Neuronal stem cell (in vitro differentiated cells): ENCODE data around the gene MYOZ1.
"Not testable (repeated sequence)": the region's sequence is repeated elsewhere in the genome, so short reads cannot be mapped to it uniquely, and the experiment has no call there.

ENCODE experiments used
- DNase-seq: peaks from one replicate; pipeline ENCODE4 v3.0.0-alpha.2; 2013; ENCODE audit warnings: low spot score
- H2AFZ ChIP-seq: one replicate; pipeline ENCODE4 v1.6.1; 2013; ENCODE audit warnings: mild to moderate bottlenecking, low read length, inconsistent platforms
- H2AK5ac ChIP-seq: 2 replicates; pipeline ENCODE4 v1.6.1; 2013; ENCODE audit warnings: low read depth, mild to moderate bottlenecking, inconsistent platforms, low read length, moderate library complexity, mixed read lengths
- H2BK120ac ChIP-seq: 2 replicates; pipeline ENCODE4 v1.6.1; 2013; ENCODE audit warnings: low read depth, mild to moderate bottlenecking, inconsistent platforms, low read length, moderate library complexity, mixed read lengths
- H2BK12ac ChIP-seq: one replicate; pipeline ENCODE4 v1.6.1; 2013; ENCODE audit warnings: low read length, inconsistent platforms
- H2BK15ac ChIP-seq: 2 replicates; pipeline ENCODE4 v1.6.1; 2013; ENCODE audit warnings: mild to moderate bottlenecking, low read length, inconsistent platforms, mixed read lengths
- H2BK5ac ChIP-seq: one replicate; pipeline ENCODE4 v1.6.1; 2013; ENCODE audit warnings: inconsistent platforms, mild to moderate bottlenecking, low read length, moderate library complexity
- H3K14ac ChIP-seq: one replicate; pipeline ENCODE4 v1.6.1; 2013; ENCODE audit warnings: low read length, inconsistent platforms
- H3K18ac ChIP-seq: 2 replicates; pipeline ENCODE4 v1.6.1; 2013; ENCODE audit warnings: low read length, inconsistent platforms
- H3K23ac ChIP-seq: 2 replicates; pipeline ENCODE4 v1.6.1; 2013; ENCODE audit warnings: low read depth, mild to moderate bottlenecking, mixed read lengths, low read length, inconsistent platforms; ENCODE audit not compliant: poor library complexity
- H3K27ac ChIP-seq: replicated peaks from 3 replicates; pipeline ENCODE4 v1.5.1; 2013; ENCODE audit warnings: low read length, inconsistent platforms
- H3K27me3 ChIP-seq, 3 experiments: 2 replicates each; pipeline ENCODE4 v1.6.1; 2013; ENCODE audit warnings: low read length in 3 of 3, mild to moderate bottlenecking in 2 of 3, inconsistent platforms in 1 of 3, low read depth in 1 of 3, mixed read lengths in 1 of 3, moderate library complexity in 1 of 3; ENCODE audit not compliant: control insufficient read depth in 3 of 3, insufficient read depth in 3 of 3
- H3K36me3 ChIP-seq, 2 donors: replicated peaks in 1 of 2; 2 replicates each; pipeline ENCODE4 v1.6.1; 2013; ENCODE audit warnings: low read length in 2 of 2; ENCODE audit not compliant: control insufficient read depth in 2 of 2, insufficient read depth in 2 of 2
- H3K4ac ChIP-seq: 2 replicates; pipeline ENCODE4 v1.6.1; 2013; ENCODE audit warnings: inconsistent platforms, mild to moderate bottlenecking, low read length, moderate library complexity
- H3K4me1 ChIP-seq, 2 donors: 1 replicate in 1 of 2; 2 replicates in 1 of 2; pipeline ENCODE4 v1.6.1; 2013; ENCODE audit warnings: low read length in 2 of 2, low read depth in 1 of 2; ENCODE audit not compliant: control insufficient read depth in 2 of 2, insufficient read depth in 1 of 2
- H3K4me2 ChIP-seq: one replicate; pipeline ENCODE4 v1.6.1; 2013; ENCODE audit warnings: mild to moderate bottlenecking, low read length, inconsistent platforms; ENCODE audit not compliant: insufficient read depth, poor library complexity, severe bottlenecking
- H3K4me3 ChIP-seq, 2 donors: 2 replicates each; pipeline ENCODE4 v1.5.1; 2013; ENCODE audit warnings: low read length in 2 of 2, mild to moderate bottlenecking in 2 of 2, inconsistent platforms in 1 of 2, moderate library complexity in 1 of 2
- H3K79me1 ChIP-seq: one replicate; pipeline ENCODE4 v1.6.1; 2013; ENCODE audit warnings: low read depth, mild to moderate bottlenecking, inconsistent platforms, low read length, moderate library complexity
- H3K9ac ChIP-seq: one replicate; pipeline ENCODE4 v1.6.1; 2013; ENCODE audit warnings: mild to moderate bottlenecking, low read depth, low read length, inconsistent platforms; ENCODE audit not compliant: poor library complexity
- H3K9me3 ChIP-seq, 2 donors: replicated peaks in 1 of 2; 2 replicates each; pipeline versions ENCODE3 to v1.6.1; 2013; ENCODE audit warnings: low read length in 2 of 2, mild to moderate bottlenecking in 2 of 2, inconsistent platforms in 1 of 2, low read depth in 1 of 2, mixed read lengths in 1 of 2, moderate library complexity in 1 of 2; ENCODE audit not compliant: control insufficient read depth in 2 of 2, insufficient read depth in 1 of 2
- H4K8ac ChIP-seq: one replicate; pipeline ENCODE4 v1.6.1; 2013; ENCODE audit warnings: low read depth, mild to moderate bottlenecking, inconsistent platforms, low read length, moderate library complexity
- H4K91ac ChIP-seq: one replicate; pipeline ENCODE4 v1.6.1; 2013; ENCODE audit warnings: low read length, low read depth, mild to moderate bottlenecking, inconsistent platforms; ENCODE audit not compliant: poor library complexity
- WGBS, 2 donors: extraction: QIAGEN DNeasy Blood & Tissue Kit; methylation state at CpG; one replicate each; pipeline ENCODE4 v1.1.7; 2013; ENCODE audit warnings: missing lambda C conversion rate in 2 of 2, mixed read lengths in 1 of 2; ENCODE audit not compliant: insufficient read length in 2 of 2, insufficient replicate concordance in 1 of 2; ENCODE audit errors: extremely low coverage in 2 of 2; 5-methylcytosine and 5-hydroxymethylcytosine counted together

The MYOZ1 gene

DNA sequence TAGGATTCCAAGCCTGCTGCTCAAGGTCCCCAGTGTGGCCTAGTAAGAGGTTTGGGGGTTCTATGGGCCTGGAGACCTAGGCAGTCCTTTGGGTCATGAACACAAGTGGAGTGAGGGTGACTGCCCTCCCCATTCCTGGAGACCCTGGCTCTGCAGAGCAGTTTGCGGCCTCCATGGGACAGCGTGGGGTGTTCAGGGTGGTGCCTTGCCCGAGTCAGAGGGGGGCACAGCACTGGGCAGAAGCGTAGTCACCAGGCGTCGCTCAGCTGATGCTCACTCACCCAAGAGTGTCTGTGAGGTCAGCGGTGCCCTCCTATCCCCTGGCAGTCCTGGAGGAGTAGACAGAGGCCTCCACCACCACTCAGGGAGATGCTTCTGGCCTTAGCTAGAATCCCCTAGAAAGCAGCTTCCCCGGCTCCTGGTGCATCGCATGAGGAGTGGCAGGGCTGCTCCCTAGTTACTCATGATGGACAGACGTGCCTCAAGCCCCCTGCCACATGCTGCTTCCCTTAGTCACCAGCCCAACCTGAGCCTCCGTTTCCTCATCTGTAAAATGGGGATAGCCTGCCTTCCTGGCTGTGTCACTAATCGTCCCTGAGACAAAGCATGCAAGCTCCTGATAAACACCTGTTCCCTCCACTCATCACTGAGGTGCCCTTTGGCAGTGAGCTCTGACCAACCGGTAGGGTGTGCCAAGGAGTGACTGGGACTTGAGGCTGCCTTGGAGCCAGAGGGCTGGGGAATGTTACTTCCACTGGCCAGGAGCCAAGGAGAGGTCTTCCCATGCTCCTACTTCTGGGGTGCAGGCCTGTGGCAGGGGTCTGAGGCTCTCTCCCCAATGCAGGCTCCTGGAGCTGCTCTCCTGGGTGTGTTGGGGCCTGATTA, 23.1 kb upstream of the MYOZ1 start:
- not testable (repeated sequence) for H2BK5ac ChIP-seq, H2BK15ac ChIP-seq, H3K23ac ChIP-seq, H3K9ac ChIP-seq, H3K36me3 ChIP-seq, H3K4me2 ChIP-seq, H3K4me1 ChIP-seq, H3K14ac ChIP-seq, H4K91ac ChIP-seq, H3K4me3 ChIP-seq, H3K18ac ChIP-seq, DNase-seq, H2AFZ ChIP-seq, H2BK12ac ChIP-seq, H3K27me3 ChIP-seq, H3K79me1 ChIP-seq, H2BK120ac ChIP-seq, H3K9me3 ChIP-seq, H2AK5ac ChIP-seq, H4K8ac ChIP-seq, H3K27ac ChIP-seq, H3K4ac ChIP-seq
- no CpG with 5 or more reads among the region's 13 CpGs for WGBS, 2 donors

DNA sequence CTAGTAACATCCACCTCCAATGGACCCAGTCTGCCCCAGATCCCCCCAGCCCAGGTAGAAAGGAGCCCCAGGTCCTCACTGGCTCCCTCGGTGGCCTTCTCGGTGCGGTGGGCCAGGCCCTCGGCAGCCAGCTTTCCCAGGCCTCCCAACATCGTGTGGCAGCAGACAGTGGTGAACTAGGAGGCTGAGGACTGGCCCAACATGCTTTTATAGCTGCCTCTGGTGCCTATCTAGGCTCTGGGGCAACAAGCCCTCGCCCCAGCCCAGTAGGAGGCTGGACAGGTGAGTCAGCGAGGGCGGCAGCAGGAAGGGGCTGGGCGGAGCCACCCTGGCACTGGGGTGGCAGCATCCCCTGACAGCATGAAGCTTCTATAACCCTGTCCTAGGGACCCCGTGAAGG, 22.3 kb upstream of the MYOZ1 start:
- DNase-seq, H3K9ac ChIP-seq, H3K4me1 ChIP-seq, H3K4ac ChIP-seq, H3K36me3 ChIP-seq, H3K9me3 ChIP-seq, H2AK5ac ChIP-seq, H3K4me3 ChIP-seq, H3K79me1 ChIP-seq, H2AFZ ChIP-seq, H3K27ac ChIP-seq, H3K14ac ChIP-seq, H3K4me2 ChIP-seq, H2BK5ac ChIP-seq, H2BK12ac ChIP-seq, H4K8ac ChIP-seq, H4K91ac ChIP-seq, H2BK120ac ChIP-seq, H3K27me3 ChIP-seq, H2BK15ac ChIP-seq, H3K23ac ChIP-seq, H3K18ac ChIP-seq: not testable (repeated sequence)
- WGBS, 2 donors: no CpG with 5 or more reads among the region's 10 CpGs

DNA sequence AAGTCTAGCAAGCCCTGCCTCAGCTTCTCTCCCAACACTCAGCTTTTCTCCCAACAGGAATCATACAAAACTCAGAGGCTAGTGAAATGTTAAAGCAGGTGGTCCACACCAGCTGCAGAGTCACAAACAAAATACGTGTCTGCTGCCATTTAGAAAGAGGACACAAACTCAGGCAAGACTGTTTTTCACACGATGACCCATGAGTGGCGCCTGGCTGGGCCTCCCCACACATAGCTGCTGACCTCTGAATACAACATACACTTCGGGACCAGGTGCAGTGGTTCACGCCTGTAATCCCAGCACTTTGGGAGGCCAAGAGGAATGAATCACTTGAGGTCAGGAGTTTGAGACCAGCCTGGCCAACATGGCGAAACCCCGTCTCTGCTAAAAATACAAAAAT, 21.4 kb upstream of the MYOZ1 start:
- H3K4me2 ChIP-seq, H3K18ac ChIP-seq, H3K9ac ChIP-seq, H3K79me1 ChIP-seq, H3K27ac ChIP-seq, H3K23ac ChIP-seq, H2BK120ac ChIP-seq, H2BK15ac ChIP-seq, DNase-seq, H4K91ac ChIP-seq, H2BK12ac ChIP-seq, H3K14ac ChIP-seq, H2AFZ ChIP-seq, H3K27me3 ChIP-seq, H3K4me3 ChIP-seq, H3K36me3 ChIP-seq, H2BK5ac ChIP-seq, H3K4ac ChIP-seq, H4K8ac ChIP-seq, H2AK5ac ChIP-seq, H3K4me1 ChIP-seq, H3K9me3 ChIP-seq: not testable (repeated sequence)
- no CpG with 5 or more reads among the region's 7 CpGs for WGBS, 2 donors

DNA sequence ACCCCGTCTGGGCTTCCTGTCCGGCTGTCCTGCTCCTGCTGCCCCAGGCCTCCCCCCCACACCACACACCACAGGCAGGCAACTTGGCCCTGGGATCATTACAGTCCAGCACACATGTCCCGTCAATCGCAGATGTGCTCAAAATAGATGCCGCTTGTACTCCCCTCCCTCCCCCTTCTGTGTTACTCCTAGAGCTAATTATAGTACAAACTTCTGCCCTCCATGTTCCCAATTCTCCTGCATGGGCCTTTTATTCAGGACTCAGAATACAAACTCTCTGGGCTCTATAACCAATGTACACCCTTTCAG, 14.7 kb upstream of the MYOZ1 start, which contains the start of gene SYNPO2L:
Gene SYNPO2L, minus strand, starts transcription at position 40 of the 309 bp plus-strand sequence. CDS start 107 bp downstream, outside the sequence.
- DNase-seq: no peak
- H2BK12ac ChIP-seq: peak within 1 kb of the TSS; percentile 41
- H3K4ac ChIP-seq: no peak within 1 kb of the TSS
- H3K9ac ChIP-seq: peak within 1 kb of the TSS; percentile 80
- no CpG with 5 or more reads among the region's 5 CpGs for WGBS, 2 donors
- H2BK5ac ChIP-seq: no peak within 1 kb of the TSS
- no peak within 1 kb of the TSS for H3K4me2 ChIP-seq
- no peaks in the 10 kb centered on the region for H3K4me1 ChIP-seq
- no peak within 1 kb of the TSS for H3K18ac ChIP-seq
- H3K36me3 ChIP-seq: no peaks in the 10 kb centered on the region
- no peak within 1 kb of the TSS for H4K91ac ChIP-seq
- H3K79me1 ChIP-seq: peaks cover 4% of the 10 kb centered on the region
- H3K14ac ChIP-seq: peak within 1 kb of the TSS; percentile 47
- H3K23ac ChIP-seq: no peak within 1 kb of the TSS
- H2BK120ac ChIP-seq: no peak within 1 kb of the TSS
- H3K27me3 ChIP-seq: no peaks in the 10 kb centered on the region
- no peak within 1 kb of the TSS for H2AFZ ChIP-seq
- no peak within 1 kb of the TSS for H2AK5ac ChIP-seq
- no peak within 1 kb of the TSS for H3K27ac ChIP-seq
- H4K8ac ChIP-seq: no peak within 1 kb of the TSS
- H3K4me3 ChIP-seq: no peak within 1 kb of the TSS
- no peaks in the 10 kb centered on the region for H3K9me3 ChIP-seq
- H2BK15ac ChIP-seq: no peak within 1 kb of the TSS
